HL-60 (cell line): ENCODE measurements around the gene KAZN.

Experiments
- CTCF ChIP-seq: IDR thresholded peaks from one replicate; pipeline ENCODE4 v1.5.1; 2011; ENCODE audit warnings: low read length, control low read depth, inconsistent platforms; ENCODE audit not compliant: insufficient read depth
- TF ChIP-seq, protein P1 (sequence below): IDR thresholded peaks from 2 replicates; pipeline ENCODE4 v1.6.1; 2012; ENCODE audit warnings: low read depth; ENCODE audit not compliant: insufficient replicate concordance

DNA sequence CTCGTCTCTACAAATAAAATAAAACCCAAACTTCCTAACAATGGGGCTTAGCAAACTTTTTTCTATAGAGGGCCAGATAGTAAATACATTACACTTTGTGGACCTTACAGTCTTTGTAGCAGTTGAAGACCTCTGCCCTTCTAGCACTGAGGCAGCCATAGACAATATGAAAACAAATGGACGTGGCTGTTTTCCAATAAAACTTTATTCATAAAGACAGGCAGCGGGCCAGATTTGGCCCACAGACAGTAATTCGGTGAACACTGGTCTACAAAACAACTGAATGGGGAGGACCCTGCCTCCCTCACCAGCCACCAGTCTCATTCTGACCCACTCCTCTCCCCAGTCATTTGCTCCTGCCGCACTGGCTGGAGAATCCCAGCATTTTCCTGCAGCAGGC, 162.3 kb downstream of the KAZN start:
- no peak for TF ChIP-seq CTCF
- TF ChIP-seq, protein P1, sequence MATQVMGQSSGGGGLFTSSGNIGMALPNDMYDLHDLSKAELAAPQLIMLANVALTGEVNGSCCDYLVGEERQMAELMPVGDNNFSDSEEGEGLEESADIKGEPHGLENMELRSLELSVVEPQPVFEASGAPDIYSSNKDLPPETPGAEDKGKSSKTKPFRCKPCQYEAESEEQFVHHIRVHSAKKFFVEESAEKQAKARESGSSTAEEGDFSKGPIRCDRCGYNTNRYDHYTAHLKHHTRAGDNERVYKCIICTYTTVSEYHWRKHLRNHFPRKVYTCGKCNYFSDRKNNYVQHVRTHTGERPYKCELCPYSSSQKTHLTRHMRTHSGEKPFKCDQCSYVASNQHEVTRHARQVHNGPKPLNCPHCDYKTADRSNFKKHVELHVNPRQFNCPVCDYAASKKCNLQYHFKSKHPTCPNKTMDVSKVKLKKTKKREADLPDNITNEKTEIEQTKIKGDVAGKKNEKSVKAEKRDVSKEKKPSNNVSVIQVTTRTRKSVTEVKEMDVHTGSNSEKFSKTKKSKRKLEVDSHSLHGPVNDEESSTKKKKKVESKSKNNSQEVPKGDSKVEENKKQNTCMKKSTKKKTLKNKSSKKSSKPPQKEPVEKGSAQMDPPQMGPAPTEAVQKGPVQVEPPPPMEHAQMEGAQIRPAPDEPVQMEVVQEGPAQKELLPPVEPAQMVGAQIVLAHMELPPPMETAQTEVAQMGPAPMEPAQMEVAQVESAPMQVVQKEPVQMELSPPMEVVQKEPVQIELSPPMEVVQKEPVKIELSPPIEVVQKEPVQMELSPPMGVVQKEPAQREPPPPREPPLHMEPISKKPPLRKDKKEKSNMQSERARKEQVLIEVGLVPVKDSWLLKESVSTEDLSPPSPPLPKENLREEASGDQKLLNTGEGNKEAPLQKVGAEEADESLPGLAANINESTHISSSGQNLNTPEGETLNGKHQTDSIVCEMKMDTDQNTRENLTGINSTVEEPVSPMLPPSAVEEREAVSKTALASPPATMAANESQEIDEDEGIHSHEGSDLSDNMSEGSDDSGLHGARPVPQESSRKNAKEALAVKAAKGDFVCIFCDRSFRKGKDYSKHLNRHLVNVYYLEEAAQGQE: no peak
